Adrenal gland (tissue), 12 donors: ENCODE data around the gene PDCD7. TPM values are rescaled to one million over a fixed set of nuclear protein-coding genes. Genes with fewer than 3 reads are reported as not detected.
"Not testable (repeated sequence)": the region's sequence is repeated elsewhere in the genome, so short reads cannot be mapped to it uniquely, and the experiment has no call there.

ENCODE experiments used
- DNase-seq, 7 donors: peaks; one replicate each; pipeline ENCODE4 v3.0.0-alpha.2; 2019 to 2020
- H3K27ac ChIP-seq, 5 donors: fragments of 200-600 bp; sonication (generic) in 4 of 5; 1 replicate in 3 of 5; 2 replicates in 2 of 5; pipeline versions ENCODE4 v1.5.1 to v1.8.0; 2016 to 2020; ENCODE audit warnings: mild to moderate bottlenecking in 1 of 5
- H3K27me3 ChIP-seq: fragments of 200-600 bp; 2 replicates; pipeline ENCODE4 v1.8.0; 2021
- H3K36me3 ChIP-seq, 2 donors: fragments of 200-600 bp; replicated peaks in 1 of 2; 1 replicate in 1 of 2; 2 replicates in 1 of 2; pipeline versions ENCODE4 v1.5.1 to v1.8.0; 2018 to 2022
- H3K4me1 ChIP-seq, 2 donors: fragments of 200-600 bp; replicated peaks in 1 of 2; 1 replicate in 1 of 2; 2 replicates in 1 of 2; pipeline versions ENCODE4 v1.5.1 to v1.8.0; 2018 to 2021
- H3K4me3 ChIP-seq, 4 donors: fragments of 200-600 bp; sonication (generic) in 3 of 4; one replicate each; pipeline ENCODE4 v1.5.1; 2016 to 2018
- H3K9me3 ChIP-seq, 3 donors: fragments of 200-600 bp; sonication (generic) in 1 of 3; replicated peaks in 1 of 3; 1 replicate in 2 of 3; 2 replicates in 1 of 3; pipeline versions ENCODE4 v1.5.1 to v1.8.0; 2016 to 2021
- POLR2A ChIP-seq, 2 donors: fragments of 450-650 bp; IDR thresholded peaks; one replicate each; pipeline ENCODE4 v1.6.1; 2017; ENCODE audit warnings: antibody characterized with exemption in 2 of 2, mild to moderate bottlenecking in 2 of 2, moderate library complexity in 1 of 2
- WGBS, 4 donors: extraction: QIAGEN DNeasy Blood & Tissue Kit in 2 of 4; methylation state at CpG; one replicate each; pipeline versions ENCODE4 v1.1.5 to v1.1.7; 2013 to 2017; 5-methylcytosine and 5-hydroxymethylcytosine counted together
- intact Hi-C, 2 donors: fragments of 100-400 bp; cut with DNase I; formaldehyde crosslinking; loops; one replicate each; pipeline versions ENCODE4 v1.14.1 to v1.15.0; 2022 to 2023
- polyA plus RNA-seq, 3 donors: library from polyadenylated mRNA; stranded (reverse); fragments of 200-250 nt in 2 of 3; fragments of 350-450 nt in 1 of 3; fragmentation: Illumina TruSeq in 1 of 3; extraction: RNeasy Lipid Tissue Mini Kit (QIAGEN cat#74804) in 1 of 3; gene quantifications; one replicate each; pipeline ENCODE4 v1.2.3, GENCODE V29; 2013 to 2014
- total RNA-seq, 9 donors: library from RNA; depleted of rRNA in 4 of 9; stranded (reverse); fragments of >200 nt in 4 of 9; fragments of 120-200 nt in 1 of 9; fragmentation: NEBNext Ultra II Directional in 1 of 9; extraction: Animal tissue kit (Norgen Biotek cat#: 25700) in 1 of 9; gene quantifications; one replicate each; pipeline versions ENCODE4 v1.1.0 to v1.2.4, GENCODE V29; 2013 to 2023
- TF ChIP-seq, protein P1 (sequence below), 6 experiments: fragments of 450-650 bp in 4 of 6; fragments of 200-600 bp in 2 of 6; sonication (generic) in 1 of 6; IDR thresholded peaks; 1 replicate in 5 of 6; 2 replicates in 1 of 6; pipeline versions ENCODE4 v1.5.1 to v1.8.0; 2016 to 2021; ENCODE audit warnings: antibody characterized with exemption in 6 of 6, mild to moderate bottlenecking in 2 of 6, moderate library complexity in 1 of 6
- donor health status: healthy with polysubstance abuse.
- donor health status: Bipolar disorder and iron deficiency.
- donor health status: DM: yes; HTN: yes; CAD: no.
- donor health status: DM: no; HTN: no; CAD: no.
- donor health status: DM: no; HTN: no; CAD: no.
- donor health status: DM: yes; HTN: yes; CAD: no.

PDCD7 gene
- total and polyA plus RNA-seq, 12 donors: 9.8 to 121 (median 18.9) TPM

DNA sequence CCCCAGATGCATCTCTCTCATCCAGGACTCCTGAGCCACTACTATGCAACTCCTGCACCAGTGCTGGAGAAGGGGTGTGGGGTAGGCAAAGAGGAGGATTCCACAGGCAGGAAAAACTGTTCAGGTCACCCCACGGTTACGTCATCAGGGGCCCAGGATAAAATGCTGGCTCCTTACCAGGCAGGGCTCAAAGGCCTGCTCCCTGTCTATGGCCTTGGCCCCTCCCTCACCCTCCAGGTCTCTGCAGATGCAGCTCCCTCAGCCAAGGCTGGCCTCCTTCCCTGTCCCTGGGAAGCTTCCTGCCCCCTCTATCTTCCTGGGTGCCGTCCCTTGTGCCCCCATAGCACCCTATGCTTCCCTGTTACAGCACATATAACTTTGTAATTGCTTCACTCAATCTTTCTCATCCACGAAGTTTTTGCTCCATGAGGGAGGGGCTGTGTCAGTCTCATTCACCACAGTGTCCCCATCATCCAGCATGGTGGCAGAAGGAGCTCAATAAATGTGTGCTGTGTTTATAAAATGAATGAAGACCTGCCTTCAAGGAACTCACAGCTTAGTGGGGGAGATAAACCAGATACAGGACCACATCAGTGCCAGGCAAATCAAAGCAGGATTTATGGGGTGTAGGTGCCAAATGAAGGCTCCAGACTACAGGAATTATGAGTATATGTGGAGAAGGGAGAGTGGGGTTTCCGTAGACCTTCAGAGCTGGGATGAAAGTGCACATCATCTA, 38.4 kb downstream of the PDCD7 start:
- Histone ChIP-seq H3K4me1 (peaks cover 0 to 11% of the 10 kb centered on the region in 2 donors), H3K36me3 (peaks cover 0 to 29% of the 10 kb centered on the region in 2 donors), H3K9me3 (no peaks in the 10 kb centered on the region), H3K27ac (no peak overlapping the region), H3K27me3 (no peaks in the 10 kb centered on the region), H3K4me3 (no peak overlapping the region)
- WGBS, 4 donors: 44 to 57% (median 52%) methylated on average over 3 to 5 of the region's 5 CpGs
- DNase-seq: peak in 6 of 7 donors; percentile 43 to 79 (median 58)
- TF ChIP-seq, protein P1, sequence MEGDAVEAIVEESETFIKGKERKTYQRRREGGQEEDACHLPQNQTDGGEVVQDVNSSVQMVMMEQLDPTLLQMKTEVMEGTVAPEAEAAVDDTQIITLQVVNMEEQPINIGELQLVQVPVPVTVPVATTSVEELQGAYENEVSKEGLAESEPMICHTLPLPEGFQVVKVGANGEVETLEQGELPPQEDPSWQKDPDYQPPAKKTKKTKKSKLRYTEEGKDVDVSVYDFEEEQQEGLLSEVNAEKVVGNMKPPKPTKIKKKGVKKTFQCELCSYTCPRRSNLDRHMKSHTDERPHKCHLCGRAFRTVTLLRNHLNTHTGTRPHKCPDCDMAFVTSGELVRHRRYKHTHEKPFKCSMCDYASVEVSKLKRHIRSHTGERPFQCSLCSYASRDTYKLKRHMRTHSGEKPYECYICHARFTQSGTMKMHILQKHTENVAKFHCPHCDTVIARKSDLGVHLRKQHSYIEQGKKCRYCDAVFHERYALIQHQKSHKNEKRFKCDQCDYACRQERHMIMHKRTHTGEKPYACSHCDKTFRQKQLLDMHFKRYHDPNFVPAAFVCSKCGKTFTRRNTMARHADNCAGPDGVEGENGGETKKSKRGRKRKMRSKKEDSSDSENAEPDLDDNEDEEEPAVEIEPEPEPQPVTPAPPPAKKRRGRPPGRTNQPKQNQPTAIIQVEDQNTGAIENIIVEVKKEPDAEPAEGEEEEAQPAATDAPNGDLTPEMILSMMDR (IDR thresholded peaks at IDR 0.05): no peak
- TF ChIP-seq POLR2A (IDR thresholded peaks at IDR 0.05): no peak
- intact Hi-C loops: loop anchor here in 1 of 2 donors (10.0 kb wide), 1 partner anchor 50 kb away; the partner anchor contains the start of gene SLC51B

DNA sequence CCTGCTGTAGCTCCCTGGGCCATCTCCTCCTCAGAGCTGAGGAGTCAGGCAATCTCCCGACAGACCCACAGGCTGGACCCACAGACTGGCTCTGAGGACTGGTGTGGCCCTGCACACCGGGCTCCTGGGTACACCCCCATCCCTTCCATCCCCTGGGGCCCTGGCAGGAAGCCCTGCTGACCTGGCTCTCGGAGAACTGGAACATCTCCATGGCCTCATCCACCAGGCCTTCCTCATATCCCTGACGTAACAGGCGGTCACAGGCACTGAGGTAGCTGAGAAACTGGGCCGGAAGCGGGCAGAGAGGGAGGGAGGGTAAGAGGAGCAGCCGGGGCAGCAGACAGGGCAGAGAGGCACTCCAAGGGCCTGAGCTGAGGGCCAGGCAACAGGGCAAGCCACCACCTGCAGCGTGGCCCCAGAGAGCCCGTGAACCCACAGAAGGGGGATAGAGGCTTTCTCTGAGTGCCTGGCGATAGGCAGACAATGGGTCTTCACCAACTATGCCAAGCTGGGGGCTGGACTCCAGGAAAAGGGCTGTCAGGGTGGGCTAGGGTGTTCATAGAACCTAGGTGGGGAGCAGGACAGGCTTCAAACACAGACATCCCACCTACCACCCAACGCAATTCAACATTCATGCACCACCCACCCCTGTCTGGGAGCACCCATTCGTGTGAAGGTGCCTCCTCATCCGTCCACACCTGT, 39.2 kb downstream of the PDCD7 start:
- H3K4me1 ChIP-seq: peaks cover 0 to 11% of the 10 kb centered on the region in 2 donors

DNA sequence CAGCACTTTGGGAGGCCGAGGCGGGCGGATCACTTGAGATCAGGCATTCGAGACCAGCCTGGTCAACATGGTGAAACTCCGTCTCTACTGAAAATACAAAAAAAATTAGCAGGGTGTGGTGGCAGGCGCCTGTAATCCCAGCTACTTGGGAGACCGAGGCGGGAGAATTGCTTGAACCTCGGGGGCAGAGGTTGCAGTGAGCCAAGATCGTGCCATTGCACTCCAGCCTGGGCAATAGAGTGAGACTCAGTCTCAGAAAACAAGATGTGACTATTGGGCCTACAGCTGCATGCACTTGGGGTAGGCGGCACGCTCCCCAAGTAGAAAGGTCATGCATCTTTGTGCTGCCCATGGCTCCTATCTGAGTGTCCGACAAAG, 39.8 kb downstream of the PDCD7 start:
- intact Hi-C loops: loop anchor here in 1 of 2 donors (10.0 kb wide), 1 partner anchor 49 kb away; the partner anchor contains the start of gene SLC51B
- Histone ChIP-seq H3K4me1 (peaks cover 0 to 17% of the 10 kb centered on the region in 2 donors), H3K36me3 (peaks cover 0 to 17% of the 10 kb centered on the region in 2 donors)
- 93 to 95% (median 95%) methylated on average over 9 to 13 of the region's 13 CpGs for WGBS, 4 donors
- not testable (repeated sequence) for H3K4me3 ChIP-seq, DNase-seq, H3K9me3 ChIP-seq, H3K27ac ChIP-seq, H3K27me3 ChIP-seq

More for the DNA sequence above, 39.2 kb downstream of the PDCD7 start:
- no peak overlapping the region for H3K4me3 ChIP-seq
- 67 to 89% (median 78%) methylated on average over 6 to 14 of the region's 14 CpGs for WGBS, 4 donors
- no peaks in the 10 kb centered on the region for H3K9me3 ChIP-seq
- TF ChIP-seq, protein P1 (IDR thresholded peaks at IDR 0.05): no peak
- TF ChIP-seq POLR2A (IDR thresholded peaks at IDR 0.05): no peak
- H3K27ac ChIP-seq: no peak overlapping the region
- intact Hi-C loops: loop anchor here in 1 of 2 donors (10.0 kb wide), 1 partner anchor 50 kb away; the partner anchor contains the start of gene SLC51B
- H3K27me3 ChIP-seq: no peaks in the 10 kb centered on the region
- peak in 4 of 7 donors; percentile 45 to 87 (median 61) for DNase-seq
- peaks cover 0 to 24% of the 10 kb centered on the region in 2 donors for H3K36me3 ChIP-seq

DNA sequence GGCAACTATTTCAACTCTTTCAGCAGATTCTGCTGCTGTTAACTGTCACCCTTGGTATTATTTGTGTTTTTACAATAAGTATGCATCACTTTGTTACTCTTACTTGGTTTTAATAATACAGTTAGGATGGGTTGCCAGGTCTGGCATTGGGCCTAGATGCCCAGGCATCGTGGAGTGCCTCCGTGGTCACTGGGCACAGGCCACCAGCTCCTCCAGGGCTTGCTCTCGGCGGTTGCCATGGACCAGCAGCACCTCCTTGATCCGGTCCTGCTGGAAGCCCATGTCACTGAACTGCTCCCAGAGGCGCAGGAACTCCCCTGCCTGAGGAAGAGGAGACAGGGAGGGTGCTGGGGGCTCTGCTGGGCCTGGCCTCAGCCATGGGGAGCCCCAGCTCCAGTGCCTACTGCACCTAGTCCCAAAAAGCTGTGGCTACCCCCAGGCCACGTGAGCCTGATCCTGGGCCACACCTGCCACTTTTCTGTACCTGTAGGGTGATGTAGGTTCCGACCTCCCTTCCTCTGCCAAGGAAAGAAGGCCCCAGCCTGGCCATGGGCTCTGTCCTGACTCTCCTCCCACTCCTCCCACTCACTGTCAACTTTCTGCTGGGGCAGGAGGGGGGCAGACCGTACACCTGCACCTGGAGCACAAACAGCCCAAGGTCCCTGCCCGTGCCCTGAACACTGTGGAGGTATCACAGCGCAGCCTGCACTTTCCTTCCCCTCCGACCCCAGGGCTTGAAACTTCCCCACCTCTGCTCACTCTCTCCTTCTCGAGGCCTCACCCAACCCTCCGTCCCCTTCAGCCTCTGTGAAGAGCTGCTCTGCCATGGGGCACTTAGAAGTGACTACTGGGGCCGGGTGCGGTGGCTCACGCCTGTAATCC, 40.5 kb downstream of the PDCD7 start:
- Histone ChIP-seq H3K4me1 (peaks cover 0 to 17% of the 10 kb centered on the region in 2 donors), H3K9me3 (no peaks in the 10 kb centered on the region), H3K27me3 (no peaks in the 10 kb centered on the region), H3K27ac (no peak overlapping the region), H3K36me3 (peaks cover 0 to 12% of the 10 kb centered on the region in 2 donors), H3K4me3 (no peak overlapping the region)
- TF ChIP-seq POLR2A (IDR thresholded peaks at IDR 0.05): no peak
- TF ChIP-seq, protein P1 (IDR thresholded peaks at IDR 0.05): no peak
- no peak for DNase-seq
- WGBS, 4 donors: 95 to 96% (median 95%) methylated on average over 13 to 17 of the region's 17 CpGs
- intact Hi-C loops: loop anchor here in 1 of 2 donors (10.0 kb wide), 1 partner anchor 48 kb away; the partner anchor contains the start of gene SLC51B
